GM15510 (cell line): Measurements from ENCODE around the gene ACKR3.
A peak's percentile ranks its signal among the peaks of the same experiment; 100 is the strongest.

Source experiments
- POLR2A ChIP-seq: IDR thresholded peaks from 3 replicates; pipeline ENCODE4 v1.6.1; 2011; ENCODE audit warnings: borderline replicate concordance; ENCODE audit not compliant: insufficient read length; ENCODE audit errors: extremely low read depth

The ACKR3 gene

DNA sequence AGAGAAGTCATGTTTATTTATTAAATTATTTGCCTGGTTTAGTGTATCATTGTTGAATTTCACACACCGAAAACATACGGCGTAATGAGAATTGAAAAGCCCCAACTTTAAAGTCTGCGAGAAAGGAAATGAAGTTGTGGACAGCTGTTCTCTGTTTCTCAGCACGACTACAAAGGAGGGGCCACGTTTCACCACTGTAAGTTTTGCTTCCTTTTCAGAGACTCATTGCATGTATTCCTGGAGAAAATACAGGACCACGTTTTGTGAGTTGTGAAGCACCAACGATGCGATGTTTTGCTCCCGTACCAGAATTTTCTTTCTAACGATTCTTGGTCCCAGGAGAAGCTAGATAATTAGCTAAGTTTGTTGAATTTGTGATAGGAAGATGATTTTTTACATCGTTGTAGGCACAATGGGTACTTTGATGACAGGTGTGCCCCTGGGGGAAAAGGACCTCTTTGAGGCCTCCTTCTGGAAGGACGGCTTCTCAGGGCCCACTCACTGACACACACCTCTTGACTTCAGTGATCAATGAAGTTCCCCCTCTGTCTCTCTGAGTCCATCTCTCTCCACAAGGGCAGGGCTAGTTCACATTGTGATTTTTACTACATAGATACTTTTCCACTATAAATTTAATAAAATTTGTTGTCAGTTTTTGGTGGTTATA lies 23.7 kb upstream of the ACKR3 start:
- TF ChIP-seq POLR2A = peak; percentile 29

DNA sequence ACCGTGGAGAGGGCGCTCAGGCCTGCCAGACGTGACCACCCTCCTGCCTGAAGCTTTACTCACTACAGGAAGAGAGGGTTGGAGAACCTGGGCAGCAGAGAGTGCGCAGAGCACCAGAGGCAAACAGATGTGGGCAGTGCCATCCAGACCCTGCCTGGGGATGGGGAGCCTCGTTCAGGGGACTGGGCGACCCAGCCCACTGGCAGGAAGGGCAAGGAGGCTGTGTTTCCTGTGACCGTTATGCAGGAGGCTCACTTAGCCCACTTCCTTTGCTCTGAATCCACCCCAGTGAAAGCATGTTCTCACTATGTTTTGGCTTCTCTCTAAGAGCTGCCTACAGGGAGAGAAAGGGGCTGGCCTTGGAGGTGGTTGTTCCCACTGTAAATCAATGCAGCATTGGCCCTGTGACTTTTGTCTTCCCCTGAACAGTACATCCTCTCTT lies 23.0 kb upstream of the ACKR3 start:
- TF ChIP-seq POLR2A = no peak

DNA sequence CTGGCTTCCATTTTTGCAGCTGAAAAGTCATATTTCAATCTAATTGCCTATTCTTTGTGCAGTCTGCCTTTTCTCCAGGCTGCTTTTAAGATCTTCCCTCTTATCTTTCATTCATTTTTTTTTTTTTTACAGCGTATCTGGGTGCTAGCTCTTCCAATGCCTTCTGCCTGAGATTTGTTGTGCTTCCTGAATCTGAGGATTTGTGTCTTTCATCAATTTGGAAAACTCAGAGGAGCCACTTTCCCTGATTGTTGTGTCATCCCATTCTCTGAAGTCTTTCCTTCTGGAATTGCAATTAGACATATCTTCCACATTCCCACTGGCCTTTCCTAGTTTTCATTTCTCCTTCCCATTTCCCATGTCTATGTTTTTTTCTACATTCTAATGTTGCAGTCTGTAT lies 21.9 kb upstream of the ACKR3 start:
- TF ChIP-seq POLR2A = no peak

DNA sequence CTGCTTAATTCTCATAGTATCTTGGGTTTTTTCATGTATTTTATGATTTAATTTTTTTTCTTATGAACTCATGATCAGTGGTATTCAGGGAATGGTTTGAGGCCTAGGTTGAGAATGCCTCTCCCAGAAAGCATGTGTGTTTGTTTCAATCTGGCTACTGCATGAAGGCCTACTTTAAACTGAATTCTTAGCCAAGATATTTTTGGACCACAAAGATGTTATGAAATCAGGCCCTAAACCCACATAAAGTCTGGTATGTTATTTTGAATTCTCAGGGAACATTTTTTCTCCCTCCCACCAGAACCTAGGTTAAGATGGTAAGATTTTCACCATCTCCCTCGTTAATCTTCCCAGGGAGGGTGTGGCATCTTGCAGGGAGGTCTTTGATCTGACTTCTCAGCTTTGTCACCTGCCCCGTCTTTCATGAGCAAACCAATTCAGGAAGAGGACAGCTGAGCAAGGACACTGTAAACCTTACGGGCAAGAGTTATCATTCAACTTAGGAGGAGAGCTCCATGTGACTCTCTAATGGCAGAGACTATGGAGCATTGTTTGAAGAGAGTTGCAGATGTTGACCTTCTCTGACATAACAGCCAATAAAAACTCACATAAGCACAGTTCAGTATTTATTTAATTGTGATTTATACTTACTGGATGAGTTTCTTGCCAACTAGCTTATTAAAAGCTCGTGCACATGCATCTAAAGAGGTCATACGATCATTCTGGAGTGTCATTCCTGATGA lies 21.3 kb upstream of the ACKR3 start:
- TF ChIP-seq POLR2A = no peak

DNA sequence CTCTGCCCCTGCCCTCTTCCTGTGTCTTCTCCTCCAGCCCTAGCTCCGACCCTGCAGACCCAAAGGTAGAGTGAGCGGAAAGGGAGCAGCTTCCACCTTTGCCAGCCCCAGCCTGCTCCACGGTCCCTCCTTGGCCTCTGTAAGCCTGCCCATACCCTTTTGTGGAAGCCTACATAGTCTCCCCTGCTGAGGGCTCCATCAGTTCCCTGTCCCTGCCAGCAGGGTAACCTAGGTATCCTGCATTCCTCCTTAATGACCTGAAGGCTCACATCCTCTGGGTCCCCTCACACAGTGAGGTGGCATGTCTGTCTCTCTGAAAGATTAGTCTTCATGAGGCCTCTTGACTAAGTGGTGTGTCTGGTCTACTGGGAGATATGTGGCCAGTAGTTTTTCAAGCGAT lies 20.5 kb upstream of the ACKR3 start:
- no peak for TF ChIP-seq POLR2A

DNA sequence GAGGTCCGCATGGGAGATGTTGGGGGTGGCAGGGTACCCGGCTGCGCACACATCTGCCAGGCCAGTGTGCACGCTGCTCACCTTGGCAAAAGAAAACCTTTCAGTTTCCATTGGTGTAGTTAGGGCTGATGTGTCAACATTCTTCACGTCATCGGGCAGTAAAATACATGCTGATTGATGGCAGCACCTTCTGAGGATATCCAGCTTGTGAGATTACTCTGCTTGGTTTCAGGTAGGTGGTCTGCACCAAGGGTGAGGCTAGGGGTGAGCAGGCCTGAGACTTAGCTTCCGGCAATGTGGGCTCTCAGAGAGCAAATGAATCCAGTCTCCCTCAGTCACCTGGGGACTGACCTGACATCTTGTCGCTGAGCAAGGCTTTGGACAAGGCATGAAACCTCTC lies 19.3 kb upstream of the ACKR3 start:
- no peak for TF ChIP-seq POLR2A

DNA sequence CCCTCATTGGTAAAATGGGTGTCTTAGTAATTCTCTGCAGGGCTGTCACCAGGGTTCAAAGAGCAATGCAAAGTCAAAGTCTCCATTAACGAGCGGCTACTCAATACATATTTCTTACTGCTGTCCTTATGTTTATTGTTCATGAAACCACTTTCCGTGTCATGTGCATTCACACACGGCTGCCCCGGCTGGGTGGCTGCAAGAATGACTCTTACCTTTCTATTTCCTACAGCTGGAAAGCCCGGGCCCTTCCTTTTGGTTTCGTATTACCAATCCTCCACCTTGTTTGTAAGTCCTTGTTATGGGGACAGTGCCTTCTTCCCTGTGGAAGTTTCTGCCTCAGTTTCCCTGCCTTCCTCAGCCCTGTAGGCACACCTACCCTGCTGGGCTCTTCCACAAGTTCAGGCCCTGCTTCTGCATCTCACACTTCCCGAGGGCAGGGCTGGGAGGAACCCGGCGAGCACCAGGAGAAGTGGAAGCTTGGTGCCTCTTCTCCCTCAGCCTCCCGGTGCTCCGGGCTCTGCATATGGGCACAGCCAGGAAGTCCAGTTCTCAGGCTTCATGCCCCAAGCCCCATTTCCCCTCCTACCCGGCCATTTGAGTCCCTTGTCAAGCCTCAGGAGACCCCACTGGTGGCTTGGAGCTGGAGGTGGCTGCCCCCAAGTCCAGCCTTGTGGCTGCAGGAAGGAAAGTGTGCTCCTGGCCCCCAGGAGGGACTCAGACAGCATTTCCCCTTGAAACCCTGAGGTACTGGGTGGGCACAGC lies 18.7 kb upstream of the ACKR3 start:
- no peak for TF ChIP-seq POLR2A

DNA sequence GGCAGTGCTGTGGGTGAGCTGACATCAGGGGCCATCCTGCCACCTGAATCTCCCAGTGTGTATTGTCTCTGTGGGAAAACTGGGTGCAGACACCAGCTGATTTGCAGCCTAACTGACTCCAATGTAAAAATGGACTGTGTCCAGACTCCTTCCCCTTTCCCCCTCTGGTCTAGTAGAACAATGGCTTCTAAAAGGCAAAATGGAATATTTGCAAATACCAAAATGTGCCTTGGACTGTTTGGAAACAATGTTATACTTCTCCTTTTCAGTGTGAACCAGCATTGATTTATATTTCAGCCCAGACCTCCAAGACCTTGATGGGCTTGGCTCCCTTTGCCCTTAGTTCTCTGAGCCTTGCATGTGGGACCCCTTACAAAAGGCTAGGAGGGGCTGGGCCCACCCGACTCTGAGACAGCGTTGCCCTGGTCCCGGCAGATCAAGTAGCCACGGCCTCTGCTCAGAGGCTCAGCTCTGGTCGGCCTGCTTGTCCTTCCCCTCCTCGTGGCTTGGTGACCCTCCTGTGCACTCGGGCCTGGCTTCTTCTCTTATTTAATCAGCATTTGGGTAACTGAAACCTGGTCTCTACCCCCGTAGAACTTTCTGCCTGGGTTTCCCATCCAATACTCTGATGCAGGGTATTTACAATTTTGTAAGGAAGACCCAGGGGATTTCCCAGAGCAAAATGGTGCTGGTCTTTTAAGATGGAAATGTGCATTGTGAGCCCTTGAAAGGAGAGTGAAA lies 18.0 kb upstream of the ACKR3 start:
- no peak for TF ChIP-seq POLR2A

DNA sequence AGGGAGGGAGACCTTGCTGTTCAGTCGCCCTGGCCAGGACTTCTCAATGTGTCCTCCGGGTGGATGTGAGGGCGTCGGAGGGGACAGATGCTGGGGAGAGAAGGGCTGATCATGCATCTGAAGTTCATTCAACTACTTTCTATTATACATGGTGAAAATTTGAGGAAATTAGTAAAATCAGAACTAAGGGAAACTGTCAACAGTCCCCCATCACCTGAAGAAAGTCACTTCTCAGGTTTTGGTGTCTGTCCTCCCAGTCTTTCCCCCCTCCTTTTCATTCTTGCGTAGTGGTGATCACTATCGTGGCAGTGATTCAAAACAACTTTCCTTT lies 17.4 kb upstream of the ACKR3 start:
- no peak for TF ChIP-seq POLR2A

DNA sequence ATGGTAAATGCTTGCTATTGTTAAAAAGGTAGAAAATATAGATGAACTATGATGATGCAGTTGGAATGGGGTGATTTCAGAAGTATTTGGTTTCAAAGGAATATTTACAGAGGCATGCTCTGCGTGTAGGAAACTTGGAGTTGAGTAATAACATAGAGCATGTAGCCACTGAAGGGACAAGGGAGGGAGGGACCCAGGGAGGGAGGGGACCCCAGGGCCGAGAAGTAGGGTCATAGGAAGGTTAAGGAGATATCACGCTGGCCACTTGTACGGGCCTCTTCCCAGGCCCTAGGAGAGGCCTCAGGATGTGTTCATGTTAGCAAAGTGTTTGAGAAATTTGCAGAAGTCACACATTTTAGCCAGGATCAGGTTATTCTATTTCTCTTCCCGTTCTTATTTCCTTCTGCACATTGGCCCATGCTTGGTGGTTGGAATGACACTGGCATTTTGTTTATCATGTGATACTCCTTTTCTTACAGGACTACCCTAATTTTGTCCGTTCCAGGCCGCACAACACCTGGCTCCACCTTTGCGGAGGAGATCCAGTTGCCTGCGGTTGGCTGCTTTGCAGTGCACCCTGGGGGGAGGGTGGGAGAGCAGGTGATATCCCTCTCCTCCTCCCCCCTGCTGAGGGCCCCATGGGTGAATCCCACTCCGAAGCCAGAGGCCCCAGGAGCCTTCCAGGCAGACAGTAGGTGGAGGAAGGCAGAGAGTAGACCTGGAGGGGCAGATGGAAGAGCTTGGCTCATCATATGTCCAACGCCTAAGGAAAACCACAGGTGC lies 16.9 kb upstream of the ACKR3 start:
- no peak for TF ChIP-seq POLR2A

DNA sequence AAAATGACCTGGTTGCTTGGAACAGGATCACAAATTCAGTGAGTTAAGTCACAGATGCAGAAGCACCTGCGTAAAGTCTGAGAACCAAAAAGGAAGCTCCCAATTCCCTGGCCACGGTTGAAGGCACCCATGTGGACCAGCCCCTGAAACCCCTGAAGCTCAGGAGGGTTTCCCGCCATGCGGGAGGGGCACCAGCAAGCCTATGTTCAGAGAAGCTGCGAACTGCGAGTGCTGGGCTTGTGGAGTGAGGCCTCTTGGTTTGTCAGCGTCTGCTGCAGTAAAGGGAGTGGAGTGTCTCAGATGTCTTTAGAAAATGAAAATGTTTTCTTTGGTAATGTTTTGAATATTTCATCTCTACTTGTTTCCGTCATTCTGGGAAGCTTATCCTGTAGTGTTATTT lies 16.1 kb upstream of the ACKR3 start:
- no peak for TF ChIP-seq POLR2A

DNA sequence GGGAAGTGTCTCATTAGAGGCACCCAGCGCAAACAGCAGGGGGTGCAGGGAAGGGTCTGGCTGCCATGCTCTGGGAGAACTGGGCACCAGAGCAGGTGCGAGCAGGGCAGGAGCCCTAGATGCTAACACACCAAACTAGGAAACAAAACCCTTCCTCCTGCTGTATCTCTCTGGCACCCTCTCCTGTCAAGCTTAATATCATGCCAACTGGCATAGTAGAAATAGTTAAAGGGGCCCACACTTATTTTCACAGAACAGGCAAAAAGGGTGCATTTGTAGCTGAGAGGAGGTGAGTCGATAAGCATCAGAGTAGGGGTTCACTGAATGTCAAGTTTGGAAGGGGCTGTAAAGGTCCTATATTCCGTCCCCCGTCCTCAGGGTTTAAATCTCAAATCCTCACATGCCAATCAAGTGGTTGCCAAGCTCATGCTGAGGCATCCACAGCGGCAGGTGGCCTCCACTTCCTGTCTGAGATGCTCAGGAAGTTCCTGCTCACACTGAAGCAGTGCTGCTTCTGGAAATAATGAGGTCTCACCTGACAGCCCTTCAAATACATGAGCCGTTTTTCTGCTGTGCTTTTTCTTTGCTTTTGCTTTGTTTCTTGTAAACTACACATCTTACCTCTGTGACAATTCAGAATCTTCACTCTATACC lies 14.9 kb upstream of the ACKR3 start:
- TF ChIP-seq POLR2A = no peak

DNA sequence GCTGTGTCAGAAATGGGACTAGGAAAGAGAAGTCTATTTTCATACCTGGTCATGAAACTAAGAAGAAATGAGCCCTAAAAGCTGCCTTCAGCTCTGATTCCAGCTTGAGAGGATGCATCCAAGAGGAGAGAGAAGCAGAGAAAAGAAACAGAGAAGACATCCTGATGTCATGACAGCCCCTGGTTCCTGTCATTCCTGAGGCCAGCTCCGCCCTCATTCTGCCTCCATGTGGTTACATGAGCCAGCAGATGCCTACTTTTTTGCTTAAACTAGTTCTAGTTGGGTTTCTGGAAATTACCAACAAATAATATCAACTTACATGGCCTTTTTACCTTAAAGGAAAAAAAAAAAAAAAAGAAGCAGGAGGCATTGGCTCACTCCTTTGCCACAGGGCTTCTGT lies 14.1 kb upstream of the ACKR3 start:
- no peak for TF ChIP-seq POLR2A
